ENCODE measurements around the gene RGS3.

RGS3 gene

DNA sequence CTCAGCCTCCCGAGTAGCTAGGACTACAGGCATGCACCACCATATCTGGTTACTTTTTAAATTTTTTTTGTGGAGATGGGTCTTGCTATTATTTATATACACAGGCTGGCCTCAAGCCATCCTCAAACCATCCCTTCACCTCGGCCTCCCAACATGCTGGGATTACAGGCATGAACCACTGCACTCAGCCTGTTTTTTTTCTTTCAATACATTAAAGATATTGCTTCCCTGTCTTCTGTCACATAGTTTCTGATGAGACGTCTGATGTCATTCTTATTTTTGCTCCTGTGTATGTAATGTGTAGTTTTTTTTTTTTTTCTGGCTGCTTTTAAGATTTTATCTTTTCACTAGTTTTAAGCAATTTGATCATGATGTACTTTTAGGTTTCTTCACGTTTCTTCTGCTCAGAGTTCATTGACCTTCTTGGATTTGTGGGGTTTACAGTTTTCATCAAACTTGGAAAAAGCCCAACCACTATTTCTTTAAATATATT is 11.4 kb upstream of the RGS3 start:
- Mint-ChIP-seq H3K9me3 (no peaks in the 10 kb centered on the region), H3K27me3 (no peaks in the 10 kb centered on the region), H3K27ac (no peak overlapping the region), H3K4me1 (peaks cover 8% of the 10 kb centered on the region), H3K36me3 (no peaks in the 10 kb centered on the region), H3K4me3 (no peak overlapping the region)
- no peak for DNase-seq
- CTCF ChIA-PET = interaction anchor here (1.1 to 9.9 kb wide), 5 partner anchors 128 to 206 kb away, joined by 3 to 162 read pairs (median 9); no protein-coding TSS in a partner anchor

- no peak overlapping the region for H3K4me3 Mint-ChIP-seq
- peaks cover 8% of the 10 kb centered on the region for H3K4me1 Mint-ChIP-seq
- H3K27me3 Mint-ChIP-seq = no peaks in the 10 kb centered on the region
- H3K27ac Mint-ChIP-seq = no peak overlapping the region
- CTCF ChIA-PET = interaction anchor here (0.6 to 3.3 kb wide), 9 partner anchors 9 to 203 kb away, joined by 3 to 20 read pairs (median 11); no protein-coding TSS in a partner anchor
- no peaks in the 10 kb centered on the region for H3K9me3 Mint-ChIP-seq
- no peak for DNase-seq
- no peaks in the 10 kb centered on the region for H3K36me3 Mint-ChIP-seq
Measured at GRCh38 chr9:113454914-113455761, 8.4 kb upstream of the RGS3 start.

DNA sequence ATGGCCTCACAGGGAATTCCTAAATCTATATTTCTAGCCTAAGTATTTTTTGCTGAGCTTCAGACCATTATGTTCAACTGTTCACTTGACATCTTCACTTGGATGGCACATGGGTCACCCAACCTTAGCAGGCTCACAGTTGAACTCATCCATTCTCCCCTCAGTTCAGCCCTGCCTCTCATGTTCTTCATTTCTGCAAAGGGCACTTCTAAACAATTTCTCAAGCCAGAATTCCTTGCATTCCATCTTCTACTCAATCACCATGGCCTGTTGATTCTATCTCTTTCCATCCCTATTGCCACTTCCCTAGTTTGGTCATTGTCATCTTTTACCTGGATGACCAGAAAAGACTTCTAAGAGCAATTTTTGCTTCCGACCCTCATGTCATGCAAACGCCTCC is 7.3 kb upstream of the RGS3 start:
- Mint-ChIP-seq H3K9me3 (no peaks in the 10 kb centered on the region), H3K27me3 (no peaks in the 10 kb centered on the region), H3K4me1 (peaks cover 8% of the 10 kb centered on the region), H3K27ac (no peak overlapping the region), H3K36me3 (no peaks in the 10 kb centered on the region), H3K4me3 (no peak overlapping the region)
- DNase-seq = no peak
- CTCF ChIA-PET = interaction anchor here (1.0 to 3.3 kb wide), 3 partner anchors 56 to 202 kb away, joined by 3 to 20 read pairs (median 15); no protein-coding TSS in a partner anchor

DNA sequence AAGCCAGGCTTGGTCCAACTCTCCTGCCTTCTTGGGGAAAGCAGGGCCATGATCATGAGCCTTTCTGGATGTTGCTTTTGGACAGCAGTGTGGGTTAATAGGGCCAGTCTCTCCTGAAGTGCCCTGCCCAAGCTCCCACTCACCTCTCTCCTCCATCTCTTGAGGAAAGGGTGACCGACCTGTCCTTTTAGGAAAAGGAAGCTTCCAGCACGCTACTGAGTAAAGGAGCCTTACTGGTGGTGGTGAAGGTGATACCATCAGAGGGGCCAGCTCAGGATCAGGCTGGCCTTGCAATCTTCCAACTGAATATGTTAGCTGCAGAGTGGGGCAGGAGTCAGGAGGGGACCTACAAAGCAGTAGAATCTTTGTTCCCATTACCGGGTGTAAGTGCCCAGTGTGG is 2.2 kb upstream of the RGS3 start:
- H3K9me3 Mint-ChIP-seq = no peaks in the 10 kb centered on the region
- CTCF ChIA-PET = no interaction called here
- no peak for DNase-seq
- no peak overlapping the region for H3K27ac Mint-ChIP-seq
- no peaks in the 10 kb centered on the region for H3K4me1 Mint-ChIP-seq
- no peaks in the 10 kb centered on the region for H3K36me3 Mint-ChIP-seq
- no peak overlapping the region for H3K4me3 Mint-ChIP-seq
- peaks cover 4% of the 10 kb centered on the region for H3K27me3 Mint-ChIP-seq

GRCh38 chr9:113461943-113462342 is 1.6 kb upstream of the RGS3 start:
- CTCF ChIA-PET = interaction anchor here (1.8 kb wide), 1 partner anchor 15 kb away, joined by 5 read pairs; no protein-coding TSS in a partner anchor

DNA sequence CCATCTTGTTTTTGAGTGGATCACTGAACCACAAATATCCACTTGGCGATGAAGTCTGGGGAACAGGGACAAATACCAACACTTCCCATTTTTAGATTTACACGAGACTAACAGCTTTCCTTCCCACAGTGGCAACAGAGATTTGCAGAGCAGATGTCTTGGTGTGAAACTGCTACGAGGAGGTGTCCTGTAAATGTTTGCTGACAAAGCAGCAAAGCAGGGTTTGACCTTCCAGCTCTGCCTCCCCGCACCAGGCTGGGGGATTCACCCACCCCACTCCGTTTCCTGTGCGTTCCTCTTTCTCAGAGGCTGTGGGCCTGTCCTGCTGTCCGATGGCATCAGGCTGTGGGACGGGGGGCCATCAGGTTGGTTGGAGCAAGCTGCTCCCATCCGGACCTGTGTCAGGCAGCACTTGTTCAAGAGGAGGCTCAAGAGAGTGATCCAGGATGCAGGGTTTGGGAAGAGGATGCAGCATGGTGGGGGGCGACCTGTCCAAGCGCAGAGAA is 693 bp upstream of the RGS3 start:
- peaks cover 2% of the 10 kb centered on the region for H3K9me3 Mint-ChIP-seq
- H3K27ac Mint-ChIP-seq = no peak overlapping the region
- no peaks in the 10 kb centered on the region for H3K4me1 Mint-ChIP-seq
- no peak overlapping the region for H3K4me3 Mint-ChIP-seq
- peaks cover 4% of the 10 kb centered on the region for H3K27me3 Mint-ChIP-seq
- CTCF ChIA-PET = interaction anchor here (1.8 kb wide), 1 partner anchor 16 kb away, joined by 5 read pairs; no protein-coding TSS in a partner anchor
- H3K36me3 Mint-ChIP-seq = no peaks in the 10 kb centered on the region
- DNase-seq = no peak

More at GRCh38 chr9:113461943-113462342, 1.6 kb upstream of the RGS3 start:
- no peak for DNase-seq
- Mint-ChIP-seq H3K4me1 (no peaks in the 10 kb centered on the region), H3K27ac (no peak overlapping the region), H3K27me3 (peaks cover 4% of the 10 kb centered on the region), H3K9me3 (no peaks in the 10 kb centered on the region), H3K36me3 (no peaks in the 10 kb centered on the region), H3K4me3 (no peak overlapping the region)

DNA sequence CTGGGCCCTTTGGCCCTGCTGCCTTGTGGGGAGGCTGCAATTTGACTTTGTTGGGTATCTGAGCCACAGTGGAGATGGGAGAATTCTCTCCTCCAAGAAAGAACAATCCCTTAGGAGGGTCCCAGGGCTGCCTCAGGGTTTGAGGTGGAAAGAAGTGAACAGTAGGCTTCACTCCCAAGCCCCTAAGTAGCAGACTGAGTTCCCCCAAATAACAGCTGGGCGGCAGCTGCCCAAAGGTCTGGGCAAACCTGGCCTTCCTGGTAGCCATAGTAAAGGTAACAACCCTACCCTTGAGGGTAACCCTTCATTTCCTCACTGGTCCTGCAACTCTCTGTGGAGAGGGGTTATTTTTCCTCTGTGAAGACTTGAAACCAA is 746 bp downstream of the RGS3 start:
- Mint-ChIP-seq H3K27me3 (peaks cover 11% of the 10 kb centered on the region), H3K9me3 (peaks cover 2% of the 10 kb centered on the region), H3K27ac (no peak overlapping the region), H3K36me3 (no peaks in the 10 kb centered on the region), H3K4me1 (no peaks in the 10 kb centered on the region), H3K4me3 (no peak overlapping the region)
- CTCF ChIA-PET = no interaction called here
- DNase-seq = no peak

GRCh38 chr9:113465599-113466140 is 2.1 kb downstream of the RGS3 start:
- no peak for DNase-seq
- Mint-ChIP-seq H3K4me3 (no peak overlapping the region), H3K27me3 (peaks cover 11% of the 10 kb centered on the region), H3K36me3 (no peaks in the 10 kb centered on the region), H3K27ac (no peak overlapping the region), H3K4me1 (no peaks in the 10 kb centered on the region), H3K9me3 (peaks cover 2% of the 10 kb centered on the region)
- CTCF ChIA-PET = interaction anchor here (1.2 to 1.3 kb wide), 2 partner anchors 116 to 126 kb away, joined by 3 read pairs; no protein-coding TSS in a partner anchor

- CTCF ChIA-PET = no interaction called here
- Mint-ChIP-seq H3K27me3 (peaks cover 19% of the 10 kb centered on the region), H3K4me3 (no peak overlapping the region), H3K27ac (no peak overlapping the region), H3K4me1 (no peaks in the 10 kb centered on the region), H3K36me3 (no peaks in the 10 kb centered on the region), H3K9me3 (peaks cover 2% of the 10 kb centered on the region)
- DNase-seq = no peak
Measured at GRCh38 chr9:113467183-113467582, 3.7 kb downstream of the RGS3 start.

- peaks cover 19% of the 10 kb centered on the region for H3K27me3 Mint-ChIP-seq
- DNase-seq = no peak
- no peak overlapping the region for H3K4me3 Mint-ChIP-seq
- no peaks in the 10 kb centered on the region for H3K36me3 Mint-ChIP-seq
- H3K9me3 Mint-ChIP-seq = peaks cover 2% of the 10 kb centered on the region
- no peaks in the 10 kb centered on the region for H3K4me1 Mint-ChIP-seq
- CTCF ChIA-PET = no interaction called here
- H3K27ac Mint-ChIP-seq = no peak overlapping the region
Measured at GRCh38 chr9:113468716-113469448, 5.4 kb downstream of the RGS3 start.

DNA sequence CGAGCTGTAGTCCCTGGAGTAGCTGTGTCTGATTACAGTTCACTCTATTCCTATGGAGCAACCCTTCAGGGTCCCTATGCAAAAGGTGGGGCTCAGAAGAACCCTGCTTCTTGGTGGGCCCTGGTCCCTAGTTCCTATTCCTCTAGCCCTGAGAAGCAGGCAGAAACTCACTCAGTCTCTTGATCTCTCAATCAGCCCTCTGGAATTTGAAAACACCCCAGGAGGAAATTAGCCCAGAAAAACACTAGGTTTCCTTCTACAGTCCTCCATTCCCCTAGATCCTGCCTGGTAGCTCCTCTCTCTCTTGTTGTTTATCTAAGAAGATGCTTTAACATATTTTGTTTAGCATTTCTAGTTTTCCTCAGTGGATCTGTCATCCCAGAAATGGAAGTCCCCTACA is 7.6 kb downstream of the RGS3 start:
- no peak for DNase-seq
- peaks cover 25% of the 10 kb centered on the region for H3K27me3 Mint-ChIP-seq
- no peak overlapping the region for H3K4me3 Mint-ChIP-seq
- H3K36me3 Mint-ChIP-seq = no peaks in the 10 kb centered on the region
- CTCF ChIA-PET = no interaction called here
- H3K27ac Mint-ChIP-seq = no peak overlapping the region
- H3K4me1 Mint-ChIP-seq = no peaks in the 10 kb centered on the region
- peaks cover 2% of the 10 kb centered on the region for H3K9me3 Mint-ChIP-seq

DNA sequence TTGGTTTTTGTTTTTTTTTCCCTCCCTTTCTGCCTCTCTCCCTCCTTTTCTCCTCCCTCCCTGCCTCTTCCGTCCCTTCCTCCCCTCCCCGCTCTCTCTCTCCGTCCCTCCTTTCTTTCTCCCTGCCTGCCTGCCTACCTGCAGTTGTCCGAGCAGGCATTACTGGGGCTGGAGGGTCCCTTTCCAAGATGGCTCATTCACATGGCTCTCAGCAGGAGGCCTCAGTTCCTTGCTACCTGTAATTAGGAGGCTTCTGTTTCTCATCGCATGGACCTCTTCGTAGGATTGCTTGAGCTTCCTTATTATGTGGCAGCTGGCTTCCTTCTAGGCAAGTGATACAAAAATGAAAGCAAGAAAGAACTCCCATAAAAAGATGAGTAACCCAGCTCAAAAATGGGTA is 8.0 kb downstream of the RGS3 start:
- peaks cover 2% of the 10 kb centered on the region for H3K9me3 Mint-ChIP-seq

DNA sequence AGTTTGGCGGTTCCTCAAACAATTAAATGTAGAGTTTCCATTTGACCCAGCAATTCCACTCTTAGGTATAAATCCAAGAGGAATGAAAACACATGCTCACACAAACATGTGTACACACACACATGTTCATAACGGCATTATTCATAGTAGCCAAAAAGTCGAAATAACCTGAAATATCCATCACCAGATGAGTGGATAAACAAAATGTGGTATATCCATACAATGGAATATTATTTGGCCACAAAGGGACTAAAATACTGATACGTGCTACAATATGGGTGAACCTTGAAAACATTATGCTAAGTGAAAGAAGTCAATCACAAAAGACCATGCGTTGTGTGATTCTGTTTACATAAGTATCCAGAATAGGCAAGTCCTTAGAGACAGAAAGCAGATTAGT is 8.7 kb downstream of the RGS3 start:
- peaks cover 2% of the 10 kb centered on the region for H3K9me3 Mint-ChIP-seq
- H3K27me3 Mint-ChIP-seq = peaks cover 36% of the 10 kb centered on the region
- H3K4me3 Mint-ChIP-seq = no peak overlapping the region
- no peak for DNase-seq
- CTCF ChIA-PET = no interaction called here
- H3K4me1 Mint-ChIP-seq = no peaks in the 10 kb centered on the region
- H3K27ac Mint-ChIP-seq = no peak overlapping the region
- no peaks in the 10 kb centered on the region for H3K36me3 Mint-ChIP-seq

More for the DNA sequence above, 8.0 kb downstream of the RGS3 start:
- Mint-ChIP-seq H3K27ac (no peak overlapping the region), H3K4me1 (no peaks in the 10 kb centered on the region), H3K4me3 (no peak overlapping the region), H3K27me3 (peaks cover 29% of the 10 kb centered on the region), H3K36me3 (no peaks in the 10 kb centered on the region)
- CTCF ChIA-PET = no interaction called here
- no peak for DNase-seq

GRCh38 chr9:113474360-113475028 is 11.0 kb downstream of the RGS3 start:
- Mint-ChIP-seq H3K4me3 (no peak overlapping the region), H3K4me1 (peaks cover 11% of the 10 kb centered on the region), H3K27me3 (peaks cover 47% of the 10 kb centered on the region), H3K9me3 (no peaks in the 10 kb centered on the region), H3K27ac (no peak overlapping the region), H3K36me3 (no peaks in the 10 kb centered on the region)
- CTCF ChIA-PET = no interaction called here
- DNase-seq = no peak

Data from activated naive CD4-positive, alpha-beta T cell treated with anti-CD3 and anti-CD28 coated beads, Interleukin-2, amount 10 ng/mL, durations not matched to agents 7 days and 5 days (primary cell).